ENCODE measurements around the gene PMPCB.

Gene PMPCB

GRCh38 chr7:103344453-103345149 lies 47.4 kb downstream of the PMPCB start, which contains the start of gene DNAJC2 (continued):
- TF ChIP-seq, protein P1, sequence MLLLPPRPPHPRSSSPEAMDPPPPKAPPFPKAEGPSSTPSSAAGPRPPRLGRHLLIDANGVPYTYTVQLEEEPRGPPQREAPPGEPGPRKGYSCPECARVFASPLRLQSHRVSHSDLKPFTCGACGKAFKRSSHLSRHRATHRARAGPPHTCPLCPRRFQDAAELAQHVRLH (tag by site-specific recombination; IDR thresholded peaks at IDR 0.05): peak; percentile 99
- TF ChIP-seq RBAK (tag by site-specific recombination; IDR thresholded peaks at IDR 0.05): no peak
- no peak for TF ChIP-seq KLF1 (tag by site-specific recombination; IDR thresholded peaks at IDR 0.05)
- 0 out of 2 replicates have a peak, but pooled peaks have one; percentile 15 for TF ChIP-seq ZNF174 (tag by site-specific recombination; IDR thresholded peaks at IDR 0.05)
- no peak for TF ChIP-seq ZNF560 (tag by site-specific recombination; IDR thresholded peaks at IDR 0.05; ENCODE audit: borderline replicate concordance)
- no peak; the same call in 1 of the 2 replicates for TF ChIP-seq ZNF449 (tag by site-specific recombination; IDR thresholded peaks at IDR 0.05)
- TF ChIP-seq ZBTB21 (tag by site-specific recombination; IDR thresholded peaks at IDR 0.05): 0 out of 2 replicates have a peak, but pooled peaks have one; percentile 10
- TF ChIP-seq ZNF341 (tag by site-specific recombination; IDR thresholded peaks at IDR 0.05; ENCODE audit: low read depth): peak; percentile 57
- TF ChIP-seq ZNF792 (tag by site-specific recombination; IDR thresholded peaks at IDR 0.05): no peak
- TF ChIP-seq, protein P2, sequence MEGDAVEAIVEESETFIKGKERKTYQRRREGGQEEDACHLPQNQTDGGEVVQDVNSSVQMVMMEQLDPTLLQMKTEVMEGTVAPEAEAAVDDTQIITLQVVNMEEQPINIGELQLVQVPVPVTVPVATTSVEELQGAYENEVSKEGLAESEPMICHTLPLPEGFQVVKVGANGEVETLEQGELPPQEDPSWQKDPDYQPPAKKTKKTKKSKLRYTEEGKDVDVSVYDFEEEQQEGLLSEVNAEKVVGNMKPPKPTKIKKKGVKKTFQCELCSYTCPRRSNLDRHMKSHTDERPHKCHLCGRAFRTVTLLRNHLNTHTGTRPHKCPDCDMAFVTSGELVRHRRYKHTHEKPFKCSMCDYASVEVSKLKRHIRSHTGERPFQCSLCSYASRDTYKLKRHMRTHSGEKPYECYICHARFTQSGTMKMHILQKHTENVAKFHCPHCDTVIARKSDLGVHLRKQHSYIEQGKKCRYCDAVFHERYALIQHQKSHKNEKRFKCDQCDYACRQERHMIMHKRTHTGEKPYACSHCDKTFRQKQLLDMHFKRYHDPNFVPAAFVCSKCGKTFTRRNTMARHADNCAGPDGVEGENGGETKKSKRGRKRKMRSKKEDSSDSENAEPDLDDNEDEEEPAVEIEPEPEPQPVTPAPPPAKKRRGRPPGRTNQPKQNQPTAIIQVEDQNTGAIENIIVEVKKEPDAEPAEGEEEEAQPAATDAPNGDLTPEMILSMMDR (tag by site-specific recombination; IDR thresholded peaks at IDR 0.05): 0 out of 2 replicates have a peak, but pooled peaks have one; percentile 5
- TF ChIP-seq PRDM2 (tag by site-specific recombination; IDR thresholded peaks at IDR 0.05; ENCODE audit: borderline replicate concordance): no peak
- TF ChIP-seq, protein P3, sequence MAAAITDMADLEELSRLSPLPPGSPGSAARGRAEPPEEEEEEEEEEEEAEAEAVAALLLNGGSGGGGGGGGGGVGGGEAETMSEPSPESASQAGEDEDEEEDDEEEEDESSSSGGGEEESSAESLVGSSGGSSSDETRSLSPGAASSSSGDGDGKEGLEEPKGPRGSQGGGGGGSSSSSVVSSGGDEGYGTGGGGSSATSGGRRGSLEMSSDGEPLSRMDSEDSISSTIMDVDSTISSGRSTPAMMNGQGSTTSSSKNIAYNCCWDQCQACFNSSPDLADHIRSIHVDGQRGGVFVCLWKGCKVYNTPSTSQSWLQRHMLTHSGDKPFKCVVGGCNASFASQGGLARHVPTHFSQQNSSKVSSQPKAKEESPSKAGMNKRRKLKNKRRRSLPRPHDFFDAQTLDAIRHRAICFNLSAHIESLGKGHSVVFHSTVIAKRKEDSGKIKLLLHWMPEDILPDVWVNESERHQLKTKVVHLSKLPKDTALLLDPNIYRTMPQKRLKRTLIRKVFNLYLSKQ (tag by site-specific recombination; IDR thresholded peaks at IDR 0.05; ENCODE audit: borderline replicate concordance): no peak
- peak; percentile 42; the same call in 1 of the 2 replicates for TF ChIP-seq HOXD13 (CRISPR knock-in tag; IDR thresholded peaks at IDR 0.05; ENCODE audit: borderline replicate concordance)
- peak; percentile 20; the same call in 1 of the 2 replicates for TF ChIP-seq PRDM6 (tag by site-specific recombination; IDR thresholded peaks at IDR 0.05)
- TF ChIP-seq ZBTB6 (tag by site-specific recombination; IDR thresholded peaks at IDR 0.05): peak; percentile 95
- TF ChIP-seq ZXDB (tag by site-specific recombination; IDR thresholded peaks at IDR 0.05): peak; percentile 92
- no peak for TF ChIP-seq ZNF155 (tag by site-specific recombination; IDR thresholded peaks at IDR 0.05)
- no peak for TF ChIP-seq ZNF157 (tag by site-specific recombination; IDR thresholded peaks at IDR 0.05)
- 0 out of 2 replicates have a peak, but pooled peaks have one; percentile 49 for TF ChIP-seq ZNF184 (tag by site-specific recombination; IDR thresholded peaks at IDR 0.05)
- no peak for TF ChIP-seq ZNF433 (tag by site-specific recombination; IDR thresholded peaks at IDR 0.05; ENCODE audit: low read depth)
- no peak for TF ChIP-seq ZNF112 (tag by site-specific recombination; IDR thresholded peaks at IDR 0.05)
- no peak for TF ChIP-seq ZNF223 (tag by site-specific recombination; IDR thresholded peaks at IDR 0.05)
- peak; percentile 52 for TF ChIP-seq ZNF398 (tag by site-specific recombination; IDR thresholded peaks at IDR 0.05)

Data from HEK293 (cell line).